Measurements from ENCODE around the gene MAOA. TPM values are rescaled to one million over a fixed set of nuclear protein-coding genes. Genes with fewer than 3 reads are reported as not detected.
"Not testable (repeated sequence)": the region's sequence is repeated elsewhere in the genome, so short reads cannot be mapped to it uniquely, and the experiment has no call there.

Gene MAOA
- total and polyA plus RNA-seq, 2 donors (not counting 1 experiment from before 2014, with no cell fraction given), result 0.05 TPM; not detected in 1

DNA sequence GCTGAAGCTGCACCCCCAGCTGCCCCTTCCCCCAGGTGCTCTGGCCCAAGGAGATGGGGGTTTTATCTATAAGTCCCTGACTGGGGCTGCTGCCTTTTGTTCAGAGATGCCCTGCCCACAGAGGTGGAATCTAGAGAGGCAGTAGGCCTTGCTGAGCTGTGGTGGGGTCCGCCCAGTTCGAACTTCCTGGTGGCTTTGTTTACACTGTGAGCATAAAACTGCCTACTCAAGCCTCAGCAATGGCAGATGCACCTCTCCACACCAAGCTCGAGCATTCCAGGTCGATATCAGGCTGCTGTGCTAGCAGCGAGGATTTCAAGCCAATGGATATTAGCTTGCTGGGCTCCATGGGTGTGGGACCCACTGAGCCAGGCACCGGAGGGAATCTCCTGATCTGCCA is 71.2 kb downstream of the MAOA start:
- H2AFZ ChIP-seq (ENCODE audit: insufficient read depth, low read depth, low read length, poor library complexity, severe bottlenecking); H3K4me3 ChIP-seq (ENCODE audit: control extremely low read depth in 1 of 5, extremely low read depth in 1 of 5, insufficient read depth in 1 of 5, low read depth in 2 of 5, low read length in 4 of 5); POLR2A ChIA-PET; H3K4me1 ChIP-seq (ENCODE audit: control insufficient read depth in 2 of 2, insufficient read depth in 2 of 2, low read length in 2 of 2); H4K20me1 ChIP-seq (ENCODE audit: control insufficient read depth, insufficient read depth, low read length, poor library complexity, severe bottlenecking); CTCF ChIA-PET; H3K4me3 Mint-ChIP-seq; H3K9me3 Mint-ChIP-seq (ENCODE audit: insufficient read depth); H3K4me1 Mint-ChIP-seq; H3K36me3 ChIP-seq (replicated peaks in 1 of 2; ENCODE audit: control extremely low read depth in 1 of 2, control insufficient read depth in 1 of 2, extremely low read depth in 1 of 2, insufficient read depth in 2 of 2, low read length in 1 of 2); H3K27me3 ChIP-seq (replicated peaks in 1 of 4; ENCODE audit: control extremely low read depth in 1 of 4, control insufficient read depth in 3 of 4, insufficient read depth in 4 of 4, low read length in 3 of 4); H3K27ac ChIP-seq (ENCODE audit: low read length in 2 of 2); H3K9ac ChIP-seq (ENCODE audit: low read length); DNase-seq; ATAC-seq (ENCODE audit: low read depth); H3K9me3 ChIP-seq (ENCODE audit: control extremely low read depth in 1 of 3, control insufficient read depth in 2 of 3, insufficient read depth in 1 of 3, low read length in 2 of 3); intact Hi-C loops (cut with micrococcal nuclease); H3K79me2 ChIP-seq (ENCODE audit: control insufficient read depth, insufficient read depth, low read length); H3K27ac Mint-ChIP-seq; H3K4me2 ChIP-seq (replicated peaks; ENCODE audit: low read depth, low read length, poor library complexity, severe bottlenecking): not testable (repeated sequence)
- 78% methylated on average over 2 of the region's 6 CpGs for WGBS (ENCODE audit: insufficient coverage)
- peaks cover 11% of the 10 kb centered on the region for H3K27me3 Mint-ChIP-seq

DNA sequence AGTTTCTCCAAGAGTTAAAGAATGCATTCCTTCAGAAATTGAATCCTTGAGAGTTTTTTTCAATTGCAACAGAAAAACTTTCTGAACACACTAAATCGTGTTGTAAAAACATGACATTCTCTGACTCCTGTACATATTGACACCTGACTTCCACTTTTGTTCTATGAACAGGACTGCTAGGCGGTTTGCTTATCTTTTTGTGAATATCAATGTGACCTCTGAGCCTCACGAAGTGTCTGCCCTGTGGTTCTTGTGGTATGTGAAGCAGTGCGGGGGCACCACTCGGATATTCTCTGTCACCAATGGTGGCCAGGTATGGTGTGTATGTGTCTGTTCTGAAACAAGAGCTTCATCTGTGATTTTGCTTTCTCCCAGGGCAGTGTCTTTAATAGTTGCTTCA is 71.9 kb downstream of the MAOA start:
- no peaks in the 10 kb centered on the region for H3K4me1 Mint-ChIP-seq
- DNase-seq (no peak), ATAC-seq (ENCODE audit: low read depth) (no peak)
- ChIA-PET POLR2A (no interaction called here), CTCF (no interaction called here)
- WGBS (ENCODE audit: insufficient coverage), result 80% methylated on average over 1 of the region's 5 CpGs
- H3K4me3 Mint-ChIP-seq, result no peak overlapping the region
- no peaks in the 10 kb centered on the region for H3K27me3 ChIP-seq (replicated peaks in 1 of 4; ENCODE audit: control extremely low read depth in 1 of 4, control insufficient read depth in 3 of 4, insufficient read depth in 4 of 4, low read length in 3 of 4)
- intact Hi-C loops (cut with micrococcal nuclease), result no loop called here
- no peak overlapping the region for H3K9ac ChIP-seq (ENCODE audit: low read length)
- H3K27ac Mint-ChIP-seq, result no peak overlapping the region
- no peak overlapping the region for H2AFZ ChIP-seq (ENCODE audit: insufficient read depth, low read depth, low read length, poor library complexity, severe bottlenecking)
- peaks cover 11% of the 10 kb centered on the region for H3K27me3 Mint-ChIP-seq
- H3K79me2 ChIP-seq (ENCODE audit: control insufficient read depth, insufficient read depth, low read length), result no peaks in the 10 kb centered on the region
- no peaks in the 10 kb centered on the region for H3K9me3 ChIP-seq (ENCODE audit: control extremely low read depth in 1 of 3, control insufficient read depth in 2 of 3, insufficient read depth in 1 of 3, low read length in 2 of 3)
- no peak for TF ChIP-seq EZH2 (IDR thresholded peaks at IDR 0.05; ENCODE audit: borderline replicate concordance, insufficient read depth, low read depth, low read length, poor library complexity, severe bottlenecking)
- TF ChIP-seq, protein P1, sequence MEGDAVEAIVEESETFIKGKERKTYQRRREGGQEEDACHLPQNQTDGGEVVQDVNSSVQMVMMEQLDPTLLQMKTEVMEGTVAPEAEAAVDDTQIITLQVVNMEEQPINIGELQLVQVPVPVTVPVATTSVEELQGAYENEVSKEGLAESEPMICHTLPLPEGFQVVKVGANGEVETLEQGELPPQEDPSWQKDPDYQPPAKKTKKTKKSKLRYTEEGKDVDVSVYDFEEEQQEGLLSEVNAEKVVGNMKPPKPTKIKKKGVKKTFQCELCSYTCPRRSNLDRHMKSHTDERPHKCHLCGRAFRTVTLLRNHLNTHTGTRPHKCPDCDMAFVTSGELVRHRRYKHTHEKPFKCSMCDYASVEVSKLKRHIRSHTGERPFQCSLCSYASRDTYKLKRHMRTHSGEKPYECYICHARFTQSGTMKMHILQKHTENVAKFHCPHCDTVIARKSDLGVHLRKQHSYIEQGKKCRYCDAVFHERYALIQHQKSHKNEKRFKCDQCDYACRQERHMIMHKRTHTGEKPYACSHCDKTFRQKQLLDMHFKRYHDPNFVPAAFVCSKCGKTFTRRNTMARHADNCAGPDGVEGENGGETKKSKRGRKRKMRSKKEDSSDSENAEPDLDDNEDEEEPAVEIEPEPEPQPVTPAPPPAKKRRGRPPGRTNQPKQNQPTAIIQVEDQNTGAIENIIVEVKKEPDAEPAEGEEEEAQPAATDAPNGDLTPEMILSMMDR (IDR thresholded peaks at IDR 0.05), result no peak
- no peak overlapping the region for H3K27ac ChIP-seq (ENCODE audit: low read length in 2 of 2)
- H3K36me3 ChIP-seq (replicated peaks in 1 of 2; ENCODE audit: control extremely low read depth in 1 of 2, control insufficient read depth in 1 of 2, extremely low read depth in 1 of 2, insufficient read depth in 2 of 2, low read length in 1 of 2), result no peaks in the 10 kb centered on the region
- no peaks in the 10 kb centered on the region for H4K20me1 ChIP-seq (ENCODE audit: control insufficient read depth, insufficient read depth, low read length, poor library complexity, severe bottlenecking)
- H3K4me2 ChIP-seq (replicated peaks; ENCODE audit: low read depth, low read length, poor library complexity, severe bottlenecking), result no peak overlapping the region
- H3K9me3 Mint-ChIP-seq (ENCODE audit: insufficient read depth), result peaks cover 2% of the 10 kb centered on the region
- H3K4me3 ChIP-seq (ENCODE audit: control extremely low read depth in 1 of 5, extremely low read depth in 1 of 5, insufficient read depth in 1 of 5, low read depth in 2 of 5, low read length in 4 of 5), result no peak overlapping the region
- H3K4me1 ChIP-seq (ENCODE audit: control insufficient read depth in 2 of 2, insufficient read depth in 2 of 2, low read length in 2 of 2), result no peaks in the 10 kb centered on the region
